GM21515 (cell line): ENCODE data around the gene LHX6.

Experiments
- ATAC-seq: cut with Tn5 transposase; IDR thresholded peaks from one replicate; pipeline ENCODE4 v1.9.1; 2021; ENCODE audit not compliant: unreplicated experiment

The LHX6 gene

GRCh38 chr9:122236681-122237080 is 7.9 kb upstream of the LHX6 start:
- ATAC-seq, result no peak

GRCh38 chr9:122234022-122234748 is 5.4 kb upstream of the LHX6 start:
- ATAC-seq, result no peak

GRCh38 chr9:122232796-122233306 is 4.1 kb upstream of the LHX6 start:
- no peak for ATAC-seq

GRCh38 chr9:122229485-122229837 is 704 bp upstream of the LHX6 start:
- ATAC-seq, result no peak

- ATAC-seq, result no peak
Measured at GRCh38 chr9:122228191-122228567, 578 bp downstream of the LHX6 start.

GRCh38 chr9:122227575-122227900 is 1.2 kb downstream of the LHX6 start:
- ATAC-seq, result no peak

GRCh38 chr9:122226758-122227574 is 1.8 kb downstream of the LHX6 start:
- no peak for ATAC-seq

DNA sequence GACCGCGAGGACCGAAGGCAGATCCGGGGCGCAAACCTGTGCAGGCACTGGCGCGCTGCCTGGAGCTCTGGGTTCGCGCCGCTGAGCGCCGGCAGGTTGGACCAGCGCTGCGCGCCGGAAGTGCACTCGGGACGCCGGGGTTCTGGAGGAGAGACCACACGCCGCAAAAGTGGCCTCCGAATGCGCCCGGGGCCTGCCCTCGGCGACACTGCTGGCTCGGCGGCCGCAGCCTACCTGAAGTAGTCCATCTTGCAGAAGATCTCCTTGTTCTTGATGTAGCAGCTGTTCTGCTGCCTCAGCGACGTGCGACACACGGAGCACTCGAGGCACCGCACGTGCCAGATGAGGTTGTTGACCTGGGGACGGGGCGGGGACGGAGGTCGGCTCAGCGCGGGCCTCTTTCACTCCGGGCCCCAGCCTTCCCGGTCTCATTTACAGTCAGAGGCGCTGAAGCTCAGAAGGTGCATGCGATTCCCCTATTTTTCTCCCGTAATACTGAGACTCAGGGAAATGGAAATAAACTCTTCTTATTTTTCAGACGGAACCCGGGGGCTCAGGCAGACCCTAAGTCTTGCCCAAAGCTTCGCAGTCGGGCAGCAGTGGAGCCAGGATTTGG is 2.5 kb downstream of the LHX6 start:
- ATAC-seq, result no peak

- no peak for ATAC-seq
Measured at GRCh38 chr9:122225312-122226141, 3.2 kb downstream of the LHX6 start.

- ATAC-seq, result no peak
Measured at GRCh38 chr9:122223435-122223834, 5.3 kb downstream of the LHX6 start.

- no peak for ATAC-seq
Measured at GRCh38 chr9:122222791-122223190, 6.0 kb downstream of the LHX6 start.

GRCh38 chr9:122221183-122221811 is 7.5 kb downstream of the LHX6 start:
- ATAC-seq, result no peak

- ATAC-seq, result no peak
Measured at GRCh38 chr9:122220673-122221182, 8.0 kb downstream of the LHX6 start.

DNA sequence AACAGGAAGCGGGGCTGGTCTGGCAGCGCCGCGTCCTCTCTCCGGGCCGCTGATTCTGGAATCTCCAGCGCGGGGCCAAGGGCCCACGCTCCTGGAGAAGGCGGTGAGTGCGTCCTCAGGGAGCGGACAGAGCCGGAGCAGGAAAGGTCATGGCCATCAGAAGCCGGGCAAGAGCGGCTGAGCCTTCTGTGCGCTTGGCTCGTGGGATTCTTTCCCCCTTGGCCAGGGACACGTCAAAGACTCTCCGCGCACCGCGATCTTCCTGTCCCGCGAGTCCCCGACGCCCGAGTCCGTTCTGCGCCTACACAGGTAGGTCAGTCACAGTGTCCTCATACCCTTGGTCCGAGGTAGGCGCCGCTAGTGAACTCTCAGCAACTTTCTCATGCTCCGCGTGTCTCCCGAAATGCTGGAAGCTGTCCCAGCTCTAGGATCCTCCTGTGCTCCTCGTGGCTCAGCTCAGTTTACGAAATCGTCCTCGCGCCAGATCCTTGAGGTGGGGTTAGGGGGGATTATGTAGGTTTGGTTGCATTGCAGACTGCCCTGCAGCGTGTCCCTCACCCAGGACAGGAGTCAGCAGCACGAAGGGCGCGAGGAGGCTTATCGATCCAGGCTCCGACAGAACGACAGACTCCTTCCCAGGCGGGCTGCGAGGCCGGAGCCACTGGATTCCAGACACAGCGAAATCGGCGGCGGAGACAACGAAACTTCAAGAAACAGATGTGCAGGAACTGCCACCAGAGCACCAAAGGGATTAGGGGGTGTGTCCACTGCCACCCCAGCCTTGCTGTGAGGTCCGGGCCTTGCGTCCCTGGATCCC is 8.7 kb downstream of the LHX6 start:
- ATAC-seq, result no peak

DNA sequence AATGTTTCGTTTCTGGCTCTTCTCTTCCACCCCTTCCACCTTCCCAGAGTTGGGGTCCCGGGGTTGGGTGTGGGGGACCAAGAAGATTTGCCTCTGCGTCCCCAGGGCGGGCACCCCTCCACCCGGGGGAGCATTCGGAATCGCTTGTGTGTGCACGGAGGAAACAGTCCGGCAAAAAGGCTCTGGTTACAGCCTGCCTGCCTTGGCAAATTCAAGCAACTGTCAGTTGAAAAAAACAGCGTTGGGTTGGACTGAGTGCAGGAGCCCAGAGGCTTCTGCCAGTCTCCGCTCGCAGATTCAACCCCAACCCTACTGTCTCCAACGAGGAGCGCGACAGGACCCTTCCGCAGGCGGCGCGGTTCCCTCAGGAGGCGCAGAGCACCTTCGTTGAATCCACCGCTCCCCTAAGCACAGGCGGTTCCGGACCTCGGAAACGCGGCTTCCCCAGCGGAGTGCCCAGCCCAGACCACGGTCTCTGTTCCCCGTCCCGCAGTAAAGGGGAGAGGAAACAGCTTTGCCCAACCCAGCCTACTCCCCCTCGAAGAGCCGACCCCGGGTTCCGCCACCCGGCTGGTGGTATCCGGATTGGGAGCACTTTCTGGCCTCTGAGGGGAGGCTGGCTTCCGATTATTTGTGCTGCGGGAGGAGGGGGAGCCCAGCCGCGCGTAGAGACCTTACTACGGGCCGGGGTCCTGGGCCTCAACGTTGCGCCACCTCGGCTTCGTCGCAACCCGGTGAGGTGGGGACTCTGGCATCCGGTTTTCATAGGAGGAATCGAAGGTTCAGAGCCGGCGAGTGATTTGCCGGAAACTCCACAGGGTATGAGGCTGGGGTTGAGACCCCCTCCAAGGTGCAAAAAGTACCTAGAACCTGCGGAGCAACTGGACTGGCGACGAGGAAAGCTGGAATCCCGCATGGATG is 9.6 kb downstream of the LHX6 start:
- no peak for ATAC-seq

DNA sequence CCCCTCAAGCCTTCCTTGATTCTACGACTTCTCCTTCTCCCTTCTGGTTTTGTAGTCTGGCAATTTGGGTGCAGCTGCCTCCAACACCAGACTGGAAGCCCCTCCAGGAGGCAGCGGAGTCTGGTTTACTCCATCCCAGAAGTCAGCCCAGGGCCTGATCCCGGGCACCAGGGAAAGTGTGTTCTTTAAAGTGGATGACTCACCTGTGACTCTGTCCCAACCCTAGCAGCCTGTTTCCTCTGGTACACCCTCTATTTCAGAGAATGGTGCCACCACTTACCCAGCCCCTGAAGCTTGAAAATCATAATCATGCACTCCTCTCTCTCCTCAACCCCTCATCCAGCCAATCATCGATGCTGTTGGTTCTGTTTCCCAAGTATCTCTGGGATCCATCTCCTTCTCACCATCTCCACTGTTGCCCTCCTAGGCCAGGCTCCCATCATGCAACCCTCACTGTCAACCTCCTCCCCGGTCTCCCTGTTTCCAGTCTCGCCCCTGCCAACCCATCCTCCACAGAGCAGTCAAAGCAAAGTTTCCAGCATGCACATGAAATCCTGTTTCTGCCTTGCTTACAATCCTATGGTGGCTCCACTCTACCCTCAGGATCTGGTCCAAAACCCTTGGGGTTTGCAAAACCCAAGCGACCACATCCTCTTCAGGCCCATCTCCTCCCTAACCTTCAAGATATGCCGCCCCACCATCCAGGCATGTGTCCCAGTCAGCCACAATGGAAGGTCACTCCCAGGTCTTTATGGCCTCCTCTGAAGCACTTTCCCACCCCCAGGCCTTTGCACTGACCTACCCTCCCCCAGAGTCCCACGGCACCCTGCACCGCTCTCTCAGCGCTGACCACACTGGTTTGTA is 10.5 kb downstream of the LHX6 start:
- no peak for ATAC-seq

- no peak for ATAC-seq
Measured at GRCh38 chr9:122217640-122218039, 11.1 kb downstream of the LHX6 start.
